ENCODE results near the gene MX2.

MX2 gene

DNA sequence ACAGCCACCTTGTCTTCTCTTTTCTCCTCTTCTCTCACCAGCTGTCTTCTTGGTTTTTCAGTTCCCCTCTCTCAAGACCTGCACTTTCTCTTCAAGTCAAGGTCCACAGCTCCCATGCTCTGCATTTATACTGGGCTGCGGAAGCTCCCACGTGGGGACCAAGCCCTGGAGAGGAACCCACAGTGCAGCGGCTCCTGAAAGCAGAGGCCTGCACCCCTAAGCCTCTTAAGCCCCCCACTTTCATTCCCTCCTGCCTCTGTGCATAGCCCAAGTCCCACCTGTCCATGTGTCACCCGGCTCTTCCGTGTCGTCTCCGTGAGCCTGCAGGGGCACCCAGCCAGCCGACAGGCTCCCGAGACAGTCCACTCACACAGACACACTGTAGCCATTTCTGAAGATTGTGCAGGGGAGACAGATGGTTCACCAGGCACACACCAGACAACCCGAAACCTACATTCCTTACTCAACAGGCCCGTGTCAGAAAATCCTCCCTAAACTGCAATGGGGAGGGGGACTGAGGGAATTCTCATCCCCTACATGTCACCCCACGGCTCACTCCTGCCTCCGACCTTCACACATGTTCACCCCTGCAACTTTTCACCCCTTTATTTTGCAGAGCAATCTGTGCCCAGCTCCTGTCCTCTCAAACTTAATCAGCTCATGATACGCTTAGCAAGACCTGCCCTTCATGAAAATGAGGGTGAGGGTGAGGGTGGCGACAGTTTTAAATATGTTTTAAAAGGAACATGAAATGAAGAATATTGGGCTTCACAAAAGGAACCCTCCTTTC lies 6.3 kb downstream of the MX2 start:
- DNase-seq (ENCODE audit: extremely low spot score) = peak; percentile 84
- TF ChIP-seq, protein P1, sequence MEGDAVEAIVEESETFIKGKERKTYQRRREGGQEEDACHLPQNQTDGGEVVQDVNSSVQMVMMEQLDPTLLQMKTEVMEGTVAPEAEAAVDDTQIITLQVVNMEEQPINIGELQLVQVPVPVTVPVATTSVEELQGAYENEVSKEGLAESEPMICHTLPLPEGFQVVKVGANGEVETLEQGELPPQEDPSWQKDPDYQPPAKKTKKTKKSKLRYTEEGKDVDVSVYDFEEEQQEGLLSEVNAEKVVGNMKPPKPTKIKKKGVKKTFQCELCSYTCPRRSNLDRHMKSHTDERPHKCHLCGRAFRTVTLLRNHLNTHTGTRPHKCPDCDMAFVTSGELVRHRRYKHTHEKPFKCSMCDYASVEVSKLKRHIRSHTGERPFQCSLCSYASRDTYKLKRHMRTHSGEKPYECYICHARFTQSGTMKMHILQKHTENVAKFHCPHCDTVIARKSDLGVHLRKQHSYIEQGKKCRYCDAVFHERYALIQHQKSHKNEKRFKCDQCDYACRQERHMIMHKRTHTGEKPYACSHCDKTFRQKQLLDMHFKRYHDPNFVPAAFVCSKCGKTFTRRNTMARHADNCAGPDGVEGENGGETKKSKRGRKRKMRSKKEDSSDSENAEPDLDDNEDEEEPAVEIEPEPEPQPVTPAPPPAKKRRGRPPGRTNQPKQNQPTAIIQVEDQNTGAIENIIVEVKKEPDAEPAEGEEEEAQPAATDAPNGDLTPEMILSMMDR (IDR thresholded peaks at IDR 0.05; ENCODE audit: control extremely low read depth, extremely low read depth, low read depth, missing control alignments) = no peak
- ChIA-PET CTCF (interaction anchor here (0.9 to 2.2 kb wide), 8 partner anchors 9 to 85 kb away, joined by 3 to 16 read pairs (median 4); no protein-coding TSS in a partner anchor), POLR2A (interaction anchor here (0.5 to 1.3 kb wide), 5 partner anchors 10 to 448 kb away, joined by 3 to 4 read pairs (median 3); no protein-coding TSS in a partner anchor)

DNA sequence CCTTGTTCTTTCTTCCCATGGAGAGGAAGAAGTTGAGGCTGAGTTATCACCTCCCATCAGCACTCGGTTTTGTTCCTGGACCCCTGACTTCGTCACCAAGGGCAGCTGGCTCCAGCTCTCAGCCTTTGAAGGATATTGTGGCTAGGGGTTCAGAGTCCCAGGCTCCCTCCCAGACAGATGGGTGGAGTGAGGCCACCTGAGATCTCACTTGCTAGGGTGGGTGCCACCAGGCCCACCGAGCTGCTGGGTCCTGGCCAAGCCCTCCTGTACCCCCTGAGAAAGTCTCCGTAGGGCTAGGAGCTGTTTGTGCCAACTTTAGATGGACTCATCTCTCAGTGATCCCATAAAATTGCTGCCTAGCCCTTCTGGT lies 6.9 kb downstream of the MX2 start:
- POLR2A ChIA-PET = interaction anchor here (1.2 to 1.3 kb wide), 2 partner anchors 8 to 56 kb away, joined by 3 to 4 read pairs; no protein-coding TSS in a partner anchor
- no peak for DNase-seq (ENCODE audit: extremely low spot score)
- CTCF ChIA-PET = interaction anchor here (1.0 to 2.2 kb wide), 5 partner anchors 10 to 90 kb away, joined by 3 to 16 read pairs (median 5); no protein-coding TSS in a partner anchor
- TF ChIP-seq, protein P1 (IDR thresholded peaks at IDR 0.05; ENCODE audit: control extremely low read depth, extremely low read depth, low read depth, missing control alignments) = no peak

DNA sequence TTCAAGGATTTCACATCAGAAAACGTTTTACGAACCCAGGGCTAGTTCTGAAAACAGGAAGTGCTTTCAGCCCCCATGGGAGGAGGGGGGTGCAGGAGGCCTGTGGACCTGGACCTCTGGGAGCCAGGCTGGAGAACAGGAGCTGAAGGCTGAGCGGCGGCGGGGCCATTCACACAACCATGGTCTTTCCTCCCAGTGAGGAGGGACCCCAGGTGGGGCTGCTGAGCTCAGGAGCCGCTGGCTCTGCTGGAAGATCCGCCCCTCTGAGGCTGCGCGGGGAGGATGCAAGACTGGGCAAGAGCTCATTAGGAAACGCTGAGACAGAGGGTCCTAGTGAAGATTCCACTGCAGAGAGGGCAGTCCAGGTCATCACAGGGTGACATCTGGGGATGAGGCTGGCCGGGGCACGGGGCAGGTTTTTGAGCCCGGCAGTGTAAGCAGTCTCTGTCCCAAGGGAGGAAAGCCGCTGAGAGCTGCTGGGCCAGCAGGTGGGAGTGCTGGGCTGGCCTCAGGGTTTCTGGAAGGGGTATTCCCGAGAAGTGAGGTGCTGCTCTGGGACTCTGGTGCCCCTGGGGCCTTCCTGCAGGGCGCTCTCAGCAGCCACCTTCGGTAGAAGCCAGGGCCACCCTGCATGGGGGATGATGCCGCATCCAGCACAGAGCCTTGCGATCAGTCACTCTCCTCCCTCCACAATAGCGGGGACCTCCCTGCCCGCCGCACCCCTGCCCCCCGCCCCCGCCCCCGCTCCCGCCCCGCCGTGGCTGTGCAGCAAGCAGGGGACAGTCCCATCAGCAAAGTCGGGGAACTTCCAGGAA lies 7.5 kb downstream of the MX2 start:
- TF ChIP-seq, protein P1 (IDR thresholded peaks at IDR 0.05; ENCODE audit: control extremely low read depth, extremely low read depth, low read depth, missing control alignments) = peak; percentile 29
- DNase-seq (ENCODE audit: extremely low spot score) = peak; percentile 74
- POLR2A ChIA-PET = interaction anchor here (0.6 to 1.3 kb wide), 5 partner anchors 9 to 1229 kb away, joined by 3 to 5 read pairs (median 4); no protein-coding TSS in a partner anchor
- CTCF ChIA-PET = interaction anchor here (0.7 to 2.2 kb wide), 5 partner anchors 12 to 89 kb away, joined by 3 to 16 read pairs (median 4); no protein-coding TSS in a partner anchor

DNA sequence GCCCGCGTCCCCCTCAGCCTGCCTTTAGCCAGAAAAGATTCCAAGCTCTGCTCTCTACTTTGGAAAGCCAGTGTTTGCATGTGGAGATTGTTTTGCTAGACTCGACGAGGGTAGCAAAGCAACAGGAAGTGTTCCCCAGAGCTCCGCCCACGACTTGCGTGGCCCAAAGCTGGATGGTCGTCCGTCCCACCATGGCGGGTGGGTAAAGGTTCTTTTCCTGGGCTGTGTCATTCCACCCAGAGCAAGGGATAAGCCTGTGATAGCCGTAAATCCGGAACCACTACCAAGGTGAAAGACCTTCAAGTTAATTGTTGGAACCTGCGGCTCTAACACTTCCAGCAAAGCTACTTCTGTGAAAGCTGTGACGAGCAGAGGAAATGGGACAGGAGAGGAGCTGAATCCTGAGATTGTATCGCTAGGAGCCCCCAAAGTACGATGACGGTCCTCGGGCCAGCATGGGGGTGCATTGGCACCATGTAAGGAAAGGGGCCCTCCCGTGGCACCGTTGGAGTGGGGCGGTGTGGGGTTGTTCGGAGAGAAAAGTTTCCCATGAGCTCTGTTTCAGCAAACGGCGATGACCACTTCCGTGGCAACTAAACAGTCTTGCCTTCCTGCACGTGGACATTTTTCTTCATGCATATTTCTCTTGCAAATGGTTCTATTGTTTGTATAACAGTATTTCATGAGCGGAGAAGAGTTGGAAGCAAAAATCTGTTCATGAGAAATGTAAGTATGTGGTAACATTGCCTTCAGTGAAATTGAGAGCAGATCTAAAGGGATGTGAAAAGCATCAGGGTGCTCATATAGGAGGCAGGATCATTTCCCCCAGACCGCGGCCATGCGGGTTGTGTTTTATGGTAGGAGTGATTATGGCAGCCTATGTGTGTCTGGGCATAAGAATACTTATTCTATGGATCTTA lies 8.4 kb downstream of the MX2 start:
- TF ChIP-seq, protein P1 (IDR thresholded peaks at IDR 0.05; ENCODE audit: control extremely low read depth, extremely low read depth, low read depth, missing control alignments) = no peak
- DNase-seq (ENCODE audit: extremely low spot score) = no peak
- ChIA-PET POLR2A (interaction anchor here (0.6 to 1.2 kb wide), 2 partner anchors 10 to 1228 kb away, joined by 3 to 5 read pairs; no protein-coding TSS in a partner anchor), CTCF (interaction anchor here (0.7 to 2.2 kb wide), 5 partner anchors 13 to 89 kb away, joined by 3 to 16 read pairs (median 4); no protein-coding TSS in a partner anchor)

DNA sequence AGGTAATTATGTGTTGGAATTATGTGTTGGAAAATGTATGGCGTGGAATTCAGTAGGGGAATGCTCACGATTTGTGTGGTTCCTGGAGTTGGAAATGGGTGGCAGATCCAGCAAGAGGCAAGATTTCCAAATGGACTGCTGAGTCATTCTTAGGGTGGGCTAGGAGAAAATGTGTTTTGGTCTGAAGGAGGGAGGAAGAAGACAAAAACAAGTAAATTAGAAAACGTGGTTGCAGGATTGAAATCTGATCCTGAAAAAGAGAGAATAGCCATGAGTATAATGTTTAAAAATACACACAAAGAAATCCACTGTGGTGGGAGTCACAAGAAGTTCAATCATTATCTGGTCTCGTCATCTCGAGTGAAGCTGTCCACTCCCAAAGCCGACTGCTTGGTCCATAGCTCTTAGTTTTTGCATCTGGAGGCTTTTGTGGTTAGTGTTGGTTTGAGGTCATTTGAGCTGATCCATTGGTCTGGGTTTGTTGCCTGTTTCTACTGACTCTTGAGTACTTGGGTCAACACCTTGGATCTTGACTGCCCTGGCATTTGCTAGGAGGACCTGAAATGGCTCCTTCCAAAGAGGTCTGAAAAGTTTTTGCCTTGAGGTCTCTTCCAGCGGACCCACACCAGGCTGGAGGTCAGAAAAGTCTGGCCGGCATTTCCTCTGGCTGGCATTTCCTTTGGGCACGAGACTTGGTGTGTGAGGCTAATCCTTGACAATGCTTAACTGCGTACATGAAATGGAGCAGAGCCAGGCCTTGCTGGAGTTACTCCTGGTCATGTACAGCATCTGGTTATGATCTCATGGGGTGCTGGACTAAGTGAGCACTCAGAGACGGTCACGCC lies 9.2 kb downstream of the MX2 start:
- ChIA-PET CTCF (interaction anchor here (0.8 to 1.3 kb wide), 5 partner anchors 10 to 88 kb away, joined by 3 to 4 read pairs (median 3); no protein-coding TSS in a partner anchor), POLR2A (no interaction called here)
- no peak for DNase-seq (ENCODE audit: extremely low spot score)
- TF ChIP-seq, protein P1 (IDR thresholded peaks at IDR 0.05; ENCODE audit: control extremely low read depth, extremely low read depth, low read depth, missing control alignments) = no peak
